Spleen (tissue), 11 donors: ENCODE data around the gene SLC39A11. TPM values are rescaled to one million over a fixed set of nuclear protein-coding genes. Genes with fewer than 3 reads are reported as not detected.

Experiments used
- DNase-seq: peaks from one replicate; pipeline ENCODE4 v3.0.0-alpha.2; 2020
- H3K27ac ChIP-seq, 8 donors: fragments of 200-600 bp; sonication (generic) in 7 of 8; 1 replicate in 4 of 8; 2 replicates in 4 of 8; pipeline versions ENCODE4 v1.5.0 to v1.8.0; 2016 to 2021; ENCODE audit warnings: inconsistent platforms in 4 of 8, mild to moderate bottlenecking in 4 of 8, moderate library complexity in 1 of 8
- H3K27me3 ChIP-seq, 7 donors: fragments of 200-600 bp; sonication (generic) in 6 of 7; replicated peaks in 1 of 7; 1 replicate in 4 of 7; 2 replicates in 3 of 7; pipeline versions ENCODE4 v1.5.0 to v1.8.0; 2016 to 2021; ENCODE audit warnings: inconsistent platforms in 3 of 7, mild to moderate bottlenecking in 1 of 7
- H3K36me3 ChIP-seq, 6 donors: fragments of 200-600 bp; sonication (generic) in 5 of 6; 1 replicate in 4 of 6; 2 replicates in 2 of 6; pipeline versions ENCODE4 v1.5.0 to v1.8.0; 2016 to 2021; ENCODE audit warnings: inconsistent platforms in 2 of 6
- H3K4me1 ChIP-seq, 6 donors: fragments of 200-600 bp; sonication (generic) in 5 of 6; 1 replicate in 3 of 6; 2 replicates in 3 of 6; pipeline versions ENCODE4 v1.5.0 to v1.8.0; 2016 to 2021; ENCODE audit warnings: inconsistent platforms in 3 of 6
- H3K4me3 ChIP-seq, 8 donors: fragments of 200-600 bp; sonication (generic) in 7 of 8; 1 replicate in 4 of 8; 2 replicates in 4 of 8; pipeline versions ENCODE4 v1.5.0 to v1.8.0; 2016 to 2021; ENCODE audit warnings: inconsistent platforms in 4 of 8, mild to moderate bottlenecking in 4 of 8, moderate library complexity in 2 of 8
- H3K9me3 ChIP-seq, 8 donors: fragments of 200-600 bp; sonication (generic) in 7 of 8; 1 replicate in 4 of 8; 2 replicates in 4 of 8; pipeline versions ENCODE4 v1.5.0 to v1.8.0; 2016 to 2021; ENCODE audit warnings: inconsistent platforms in 4 of 8
- CTCF ChIP-seq, 11 experiments: fragments of 200-600 bp in 7 of 11; fragments of 450-650 bp in 4 of 11; sonication (generic) in 4 of 11; IDR thresholded peaks in 8 of 11; conservative IDR thresholded peaks in 3 of 11; 1 replicate in 7 of 11; 2 replicates in 4 of 11; pipeline versions ENCODE4 v1.4.0 to v1.8.0; 2016 to 2021; ENCODE audit warnings: antibody characterized with exemption in 11 of 11, inconsistent platforms in 4 of 11, mild to moderate bottlenecking in 1 of 11
- POLR2A ChIP-seq, 3 donors: fragments of 450-650 bp; IDR thresholded peaks; one replicate each; pipeline ENCODE4 v1.5.1; 2017; ENCODE audit warnings: antibody characterized with exemption in 3 of 3, mild to moderate bottlenecking in 1 of 3
- POLR2AphosphoS5 ChIP-seq, 3 donors: sonication (generic); formaldehyde crosslinking; IDR thresholded peaks; one replicate each; pipeline ENCODE4 v1.5.1; 2017; ENCODE audit warnings: antibody characterized with exemption in 3 of 3
- WGBS, 5 donors: extraction: QIAGEN DNeasy Blood & Tissue Kit in 3 of 5; methylation state at CpG; one replicate each; pipeline versions ENCODE4 v1.1.5 to v1.1.7; 2013 to 2018; 5-methylcytosine and 5-hydroxymethylcytosine counted together
- intact Hi-C: fragments of 100-400 bp; cut with DNase I; formaldehyde crosslinking; loops from one replicate; pipeline ENCODE4 v1.15.0; 2023; ENCODE audit warnings: low total_unique reads
- polyA plus RNA-seq, 3 donors: library from polyadenylated mRNA; stranded (reverse); fragments of 200-250 nt; gene quantifications; one replicate each; pipeline ENCODE4 v1.2.1, GENCODE V29; 2013
- total RNA-seq, 7 donors: library from RNA; depleted of rRNA in 3 of 7; stranded (reverse); fragments of >200 nt in 3 of 7; fragmentation: NEBNext Ultra II Directional in 4 of 7; extraction: Animal tissue kit (Norgen Biotek cat#: 25700) in 4 of 7; gene quantifications; one replicate each; pipeline versions ENCODE4 v1.1.0 to v1.2.1, GENCODE V29; 2016 to 2021
- donor health status: healthy with polysubstance abuse.
- donor health status: DM: no; HTN: no; CAD: no; lungs with moderate emphysema.
- donor health status: DM: no; HTN: no; CAD: no.
- donor health status: Bipolar disorder and iron deficiency.
- donor health status: healthy.
- donor health status: DM: no; HTN: no; CAD: no.
- donor health status: DM: yes; HTN: yes; CAD: no.

SLC39A11 gene
- total and polyA plus RNA-seq, 10 donors: 4.1 to 45.2 (median 27.8) TPM

- no peak for DNase-seq
- 86 to 92% (median 89%) methylated on average over 10 of the region's 10 CpGs for WGBS, 5 donors
- Histone ChIP-seq H3K27me3 (no peaks in the 10 kb centered on the region), H3K4me1 (no peaks in the 10 kb centered on the region), H3K36me3 (no peaks in the 10 kb centered on the region), H3K4me3 (no peak overlapping the region), H3K9me3 (no peaks in the 10 kb centered on the region), H3K27ac (no peak overlapping the region)
- TF ChIP-seq CTCF (IDR thresholded peaks at IDR 0.05 in 8 of 11, conservative IDR thresholded peaks at IDR 0.05 in 3 of 11) (no peak), POLR2AphosphoS5 (IDR thresholded peaks at IDR 0.05) (no peak), POLR2A (IDR thresholded peaks at IDR 0.05) (no peak)
- intact Hi-C loops: no loop called here
Measured at GRCh38 chr17:73119631-73120030, 27.1 kb upstream of the SLC39A11 start.

- Histone ChIP-seq H3K27me3 (no peaks in the 10 kb centered on the region), H3K9me3 (no peaks in the 10 kb centered on the region), H3K36me3 (no peaks in the 10 kb centered on the region), H3K27ac (no peak overlapping the region), H3K4me3 (no peak overlapping the region), H3K4me1 (no peaks in the 10 kb centered on the region)
- intact Hi-C loops: no loop called here
- TF ChIP-seq CTCF (IDR thresholded peaks at IDR 0.05 in 8 of 11, conservative IDR thresholded peaks at IDR 0.05 in 3 of 11): no peak
- TF ChIP-seq POLR2A (IDR thresholded peaks at IDR 0.05): no peak
- TF ChIP-seq POLR2AphosphoS5 (IDR thresholded peaks at IDR 0.05): no peak
- no peak for DNase-seq
- WGBS, 5 donors: 63 to 79% (median 74%) methylated on average over 5 of the region's 5 CpGs
Measured at GRCh38 chr17:73118951-73119391, 26.5 kb upstream of the SLC39A11 start.

GRCh38 chr17:73118139-73118538 is 25.7 kb upstream of the SLC39A11 start:
- intact Hi-C loops: no loop called here
- DNase-seq: no peak
- no peaks in the 10 kb centered on the region for H3K36me3 ChIP-seq
- H3K4me1 ChIP-seq: no peaks in the 10 kb centered on the region
- no peaks in the 10 kb centered on the region for H3K27me3 ChIP-seq
- TF ChIP-seq POLR2A (IDR thresholded peaks at IDR 0.05) (no peak), CTCF (IDR thresholded peaks at IDR 0.05 in 8 of 11, conservative IDR thresholded peaks at IDR 0.05 in 3 of 11) (no peak), POLR2AphosphoS5 (IDR thresholded peaks at IDR 0.05) (no peak)
- H3K9me3 ChIP-seq: no peaks in the 10 kb centered on the region
- H3K4me3 ChIP-seq: no peak overlapping the region
- 87 to 98% (median 97%) methylated on average over 4 of the region's 4 CpGs for WGBS, 5 donors
- no peak overlapping the region for H3K27ac ChIP-seq

GRCh38 chr17:73112246-73112645 is 19.8 kb upstream of the SLC39A11 start:
- no peak for TF ChIP-seq POLR2A (IDR thresholded peaks at IDR 0.05)
- DNase-seq: no peak
- Histone ChIP-seq H3K27me3 (no peaks in the 10 kb centered on the region), H3K27ac (no peak overlapping the region), H3K4me3 (no peak overlapping the region), H3K4me1 (no peaks in the 10 kb centered on the region), H3K9me3 (no peaks in the 10 kb centered on the region), H3K36me3 (no peaks in the 10 kb centered on the region)
- 88 to 96% (median 91%) methylated on average over 5 of the region's 5 CpGs for WGBS, 5 donors
- intact Hi-C loops: no loop called here

GRCh38 chr17:73111386-73111785 is 18.9 kb upstream of the SLC39A11 start:
- intact Hi-C loops: no loop called here
- Histone ChIP-seq H3K4me1 (no peaks in the 10 kb centered on the region), H3K27ac (no peak overlapping the region), H3K4me3 (no peak overlapping the region), H3K9me3 (no peaks in the 10 kb centered on the region), H3K27me3 (no peaks in the 10 kb centered on the region), H3K36me3 (no peaks in the 10 kb centered on the region)
- no peak for DNase-seq
- WGBS, 5 donors: 89 to 94% (median 91%) methylated on average over 6 of the region's 6 CpGs
- TF ChIP-seq POLR2A (IDR thresholded peaks at IDR 0.05) (no peak), POLR2AphosphoS5 (IDR thresholded peaks at IDR 0.05) (no peak), CTCF (IDR thresholded peaks at IDR 0.05 in 8 of 11, conservative IDR thresholded peaks at IDR 0.05 in 3 of 11) (no peak)
